ENCODE measurements around the gene EXOC4. TPM values are rescaled to one million over a fixed set of nuclear protein-coding genes. Genes with fewer than 3 reads are reported as not detected.

Gene EXOC4
- total RNA-seq, 1 experiment from 2014 or later, result 71.0 TPM

DNA sequence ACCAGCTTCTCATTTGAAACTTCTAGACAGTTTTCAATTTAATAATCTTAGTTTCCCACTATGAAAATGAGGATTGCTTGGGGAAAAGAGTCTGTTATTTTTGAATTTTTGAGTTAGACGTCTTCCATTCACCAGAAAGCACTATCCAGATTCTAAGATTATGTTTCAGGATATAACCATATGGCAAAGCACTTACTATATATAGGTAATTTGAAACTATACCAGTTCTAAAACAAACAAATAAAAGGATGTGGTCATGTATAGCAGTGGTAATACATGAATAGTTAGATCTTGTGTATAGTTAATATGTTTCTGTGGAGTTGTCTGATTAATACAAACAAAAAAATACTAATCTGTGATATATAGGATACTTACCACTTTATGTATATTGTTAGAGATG, 320.0 kb downstream of the EXOC4 start:
- CTCF ChIA-PET, result no interaction called here
- BruUV-seq (replicated peaks), result no TSS peak
- intact Hi-C loops (cut with micrococcal nuclease; ENCODE audit: unreplicated experiment), result no loop called here
- Histone ChIP-seq H3K4me1 (ENCODE audit: control insufficient read depth, insufficient read depth, low read length) (no peaks in the 10 kb centered on the region), H3K27ac (ENCODE audit: low read length) (no peak overlapping the region), H3K27me3 (ENCODE audit: control insufficient read depth, insufficient read depth, low read length) (no peaks in the 10 kb centered on the region), H3K9me3 (ENCODE audit: control insufficient read depth, insufficient read depth, low read depth, low read length) (no peaks in the 10 kb centered on the region), H3K4me3 (ENCODE audit: low read depth in 2 of 2, low read length in 2 of 2) (no peak overlapping the region), H3K36me3 (ENCODE audit: control insufficient read depth, insufficient read depth, low read length) (no peaks in the 10 kb centered on the region)
- POLR2A ChIA-PET, result no interaction called here
- TF ChIP-seq POLR2AphosphoS5 (IDR thresholded peaks at IDR 0.05; ENCODE audit: low read depth, low read length) (no peak), TCF7L2 (IDR thresholded peaks at IDR 0.05; ENCODE audit: low read depth, low read length) (no peak), SIN3A (IDR thresholded peaks at IDR 0.05; ENCODE audit: borderline replicate concordance, insufficient read depth, low read depth, low read length) (no peak)
- TF ChIP-seq, protein P1, sequence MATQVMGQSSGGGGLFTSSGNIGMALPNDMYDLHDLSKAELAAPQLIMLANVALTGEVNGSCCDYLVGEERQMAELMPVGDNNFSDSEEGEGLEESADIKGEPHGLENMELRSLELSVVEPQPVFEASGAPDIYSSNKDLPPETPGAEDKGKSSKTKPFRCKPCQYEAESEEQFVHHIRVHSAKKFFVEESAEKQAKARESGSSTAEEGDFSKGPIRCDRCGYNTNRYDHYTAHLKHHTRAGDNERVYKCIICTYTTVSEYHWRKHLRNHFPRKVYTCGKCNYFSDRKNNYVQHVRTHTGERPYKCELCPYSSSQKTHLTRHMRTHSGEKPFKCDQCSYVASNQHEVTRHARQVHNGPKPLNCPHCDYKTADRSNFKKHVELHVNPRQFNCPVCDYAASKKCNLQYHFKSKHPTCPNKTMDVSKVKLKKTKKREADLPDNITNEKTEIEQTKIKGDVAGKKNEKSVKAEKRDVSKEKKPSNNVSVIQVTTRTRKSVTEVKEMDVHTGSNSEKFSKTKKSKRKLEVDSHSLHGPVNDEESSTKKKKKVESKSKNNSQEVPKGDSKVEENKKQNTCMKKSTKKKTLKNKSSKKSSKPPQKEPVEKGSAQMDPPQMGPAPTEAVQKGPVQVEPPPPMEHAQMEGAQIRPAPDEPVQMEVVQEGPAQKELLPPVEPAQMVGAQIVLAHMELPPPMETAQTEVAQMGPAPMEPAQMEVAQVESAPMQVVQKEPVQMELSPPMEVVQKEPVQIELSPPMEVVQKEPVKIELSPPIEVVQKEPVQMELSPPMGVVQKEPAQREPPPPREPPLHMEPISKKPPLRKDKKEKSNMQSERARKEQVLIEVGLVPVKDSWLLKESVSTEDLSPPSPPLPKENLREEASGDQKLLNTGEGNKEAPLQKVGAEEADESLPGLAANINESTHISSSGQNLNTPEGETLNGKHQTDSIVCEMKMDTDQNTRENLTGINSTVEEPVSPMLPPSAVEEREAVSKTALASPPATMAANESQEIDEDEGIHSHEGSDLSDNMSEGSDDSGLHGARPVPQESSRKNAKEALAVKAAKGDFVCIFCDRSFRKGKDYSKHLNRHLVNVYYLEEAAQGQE (IDR thresholded peaks at IDR 0.05; ENCODE audit: insufficient read depth in 1 of 2, low read depth in 2 of 2, low read length in 1 of 2), result no peak
- TF ChIP-seq, protein P2, sequence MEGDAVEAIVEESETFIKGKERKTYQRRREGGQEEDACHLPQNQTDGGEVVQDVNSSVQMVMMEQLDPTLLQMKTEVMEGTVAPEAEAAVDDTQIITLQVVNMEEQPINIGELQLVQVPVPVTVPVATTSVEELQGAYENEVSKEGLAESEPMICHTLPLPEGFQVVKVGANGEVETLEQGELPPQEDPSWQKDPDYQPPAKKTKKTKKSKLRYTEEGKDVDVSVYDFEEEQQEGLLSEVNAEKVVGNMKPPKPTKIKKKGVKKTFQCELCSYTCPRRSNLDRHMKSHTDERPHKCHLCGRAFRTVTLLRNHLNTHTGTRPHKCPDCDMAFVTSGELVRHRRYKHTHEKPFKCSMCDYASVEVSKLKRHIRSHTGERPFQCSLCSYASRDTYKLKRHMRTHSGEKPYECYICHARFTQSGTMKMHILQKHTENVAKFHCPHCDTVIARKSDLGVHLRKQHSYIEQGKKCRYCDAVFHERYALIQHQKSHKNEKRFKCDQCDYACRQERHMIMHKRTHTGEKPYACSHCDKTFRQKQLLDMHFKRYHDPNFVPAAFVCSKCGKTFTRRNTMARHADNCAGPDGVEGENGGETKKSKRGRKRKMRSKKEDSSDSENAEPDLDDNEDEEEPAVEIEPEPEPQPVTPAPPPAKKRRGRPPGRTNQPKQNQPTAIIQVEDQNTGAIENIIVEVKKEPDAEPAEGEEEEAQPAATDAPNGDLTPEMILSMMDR (IDR thresholded peaks at IDR 0.05), result no peak
- ATAC-seq (no peak), DNase-seq (ENCODE audit: low read depth, low spot score) (no peak)
- in situ Hi-C loops (cut with HindIII; ENCODE audit: low pct_unique_long_range_greater_than_20kb, low sequenced_read_pairs), result no loop called here

DNA sequence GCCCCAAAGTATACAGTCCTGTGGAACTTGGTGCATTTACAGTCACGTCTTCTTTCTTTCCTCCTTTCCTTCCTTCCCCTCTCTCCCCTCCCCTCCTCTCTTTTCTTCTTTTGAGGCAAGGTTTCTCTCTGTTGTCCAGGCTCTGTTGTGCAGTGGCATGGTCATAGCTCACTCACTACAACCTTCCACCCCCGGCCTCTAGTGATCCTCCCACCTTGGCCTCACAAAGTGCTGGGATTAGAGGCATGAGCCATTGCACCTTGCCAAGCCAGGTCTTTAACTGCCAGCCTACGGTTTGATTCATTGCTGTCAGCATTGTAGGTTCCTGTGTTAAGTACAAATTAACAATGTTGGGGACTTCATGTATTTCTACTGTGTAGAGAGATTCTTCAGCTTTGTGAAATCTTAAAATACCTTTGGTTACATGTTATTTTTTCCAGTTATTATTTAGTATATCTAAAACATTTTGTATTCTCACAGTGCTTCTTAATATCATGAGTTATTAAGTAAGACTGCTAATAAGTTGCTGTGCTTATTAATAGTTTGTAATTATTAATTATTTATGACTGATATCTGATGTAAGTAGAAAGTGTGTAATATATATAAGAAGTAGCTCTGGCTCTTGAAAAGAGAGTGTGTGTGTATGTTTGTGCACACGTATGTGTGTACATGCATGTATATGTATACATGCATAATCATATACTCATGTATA, 320.8 kb downstream of the EXOC4 start:
- H3K4me1 ChIP-seq (ENCODE audit: control insufficient read depth, insufficient read depth, low read length), result no peaks in the 10 kb centered on the region
- no peaks in the 10 kb centered on the region for H3K36me3 ChIP-seq (ENCODE audit: control insufficient read depth, insufficient read depth, low read length)
- H3K27me3 ChIP-seq (ENCODE audit: control insufficient read depth, insufficient read depth, low read length), result no peaks in the 10 kb centered on the region
- no TSS peak for BruUV-seq (replicated peaks)
- no peak for DNase-seq (ENCODE audit: low read depth, low spot score)
- POLR2A ChIA-PET, result interaction anchor here (0.6 kb wide), 1 partner anchor 71 kb away, joined by 4 read pairs; no protein-coding TSS in a partner anchor
- TF ChIP-seq, protein P2 (IDR thresholded peaks at IDR 0.05), result no peak
- TF ChIP-seq POLR2AphosphoS5 (IDR thresholded peaks at IDR 0.05; ENCODE audit: low read depth, low read length) (no peak), TCF7L2 (IDR thresholded peaks at IDR 0.05; ENCODE audit: low read depth, low read length) (no peak)
- TF ChIP-seq, protein P1 (IDR thresholded peaks at IDR 0.05; ENCODE audit: insufficient read depth in 1 of 2, low read depth in 2 of 2, low read length in 1 of 2), result no peak
- ATAC-seq, result no peak
- intact Hi-C loops (cut with micrococcal nuclease; ENCODE audit: unreplicated experiment) (no loop called here), in situ Hi-C loops (cut with HindIII; ENCODE audit: low pct_unique_long_range_greater_than_20kb, low sequenced_read_pairs) (no loop called here)
- no peak overlapping the region for H3K27ac ChIP-seq (ENCODE audit: low read length)
- no peaks in the 10 kb centered on the region for H3K9me3 ChIP-seq (ENCODE audit: control insufficient read depth, insufficient read depth, low read depth, low read length)
- CTCF ChIA-PET, result no interaction called here
- no peak overlapping the region for H3K4me3 ChIP-seq (ENCODE audit: low read depth in 2 of 2, low read length in 2 of 2)

Data from Panc1 (cell line).